AG09309 (cell line): ENCODE results near the gene GARNL3.
A peak's percentile ranks its signal among the peaks of the same experiment; 100 is the strongest.

Source experiments
- DNase-seq: peaks from one replicate; pipeline ENCODE4 v3.0.0-alpha.2; 2010; ENCODE audit warnings: low read depth
- H3K4me3 ChIP-seq: 2 replicates; pipeline ENCODE4 v1.5.1; 2011; ENCODE audit warnings: mild to moderate bottlenecking, low read depth, low read length, moderate library complexity; ENCODE audit not compliant: control insufficient read depth
- TF ChIP-seq, protein P1 (sequence below): IDR thresholded peaks from 2 replicates; pipeline ENCODE4 v1.5.1; 2011; ENCODE audit warnings: mild to moderate bottlenecking, low read depth, low read length, inconsistent platforms; ENCODE audit not compliant: insufficient read depth, control insufficient read depth; ENCODE audit errors: missing control alignments

Gene GARNL3

DNA sequence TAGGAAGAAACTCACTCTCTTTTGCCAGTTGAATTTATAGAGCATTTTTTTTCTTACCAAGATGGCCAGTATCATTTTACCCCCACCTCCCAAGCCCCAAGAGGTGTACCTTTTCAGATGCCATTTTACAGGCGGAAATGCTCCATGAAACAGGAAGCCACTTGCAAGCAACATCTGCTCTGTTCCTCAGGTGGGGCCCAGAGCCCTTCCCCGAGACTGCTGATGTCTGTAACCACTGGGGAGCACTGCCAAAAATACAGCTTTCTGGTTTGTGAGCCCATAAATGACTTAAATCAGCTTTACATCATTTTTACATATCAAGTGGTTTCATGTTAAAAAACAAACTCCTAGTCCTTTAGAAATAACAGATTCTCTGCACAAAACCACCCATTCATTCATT is 42.9 kb upstream of the GARNL3 start:
- DNase-seq: no peak
- TF ChIP-seq, protein P1, sequence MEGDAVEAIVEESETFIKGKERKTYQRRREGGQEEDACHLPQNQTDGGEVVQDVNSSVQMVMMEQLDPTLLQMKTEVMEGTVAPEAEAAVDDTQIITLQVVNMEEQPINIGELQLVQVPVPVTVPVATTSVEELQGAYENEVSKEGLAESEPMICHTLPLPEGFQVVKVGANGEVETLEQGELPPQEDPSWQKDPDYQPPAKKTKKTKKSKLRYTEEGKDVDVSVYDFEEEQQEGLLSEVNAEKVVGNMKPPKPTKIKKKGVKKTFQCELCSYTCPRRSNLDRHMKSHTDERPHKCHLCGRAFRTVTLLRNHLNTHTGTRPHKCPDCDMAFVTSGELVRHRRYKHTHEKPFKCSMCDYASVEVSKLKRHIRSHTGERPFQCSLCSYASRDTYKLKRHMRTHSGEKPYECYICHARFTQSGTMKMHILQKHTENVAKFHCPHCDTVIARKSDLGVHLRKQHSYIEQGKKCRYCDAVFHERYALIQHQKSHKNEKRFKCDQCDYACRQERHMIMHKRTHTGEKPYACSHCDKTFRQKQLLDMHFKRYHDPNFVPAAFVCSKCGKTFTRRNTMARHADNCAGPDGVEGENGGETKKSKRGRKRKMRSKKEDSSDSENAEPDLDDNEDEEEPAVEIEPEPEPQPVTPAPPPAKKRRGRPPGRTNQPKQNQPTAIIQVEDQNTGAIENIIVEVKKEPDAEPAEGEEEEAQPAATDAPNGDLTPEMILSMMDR: no peak
- H3K4me3 ChIP-seq: no peak overlapping the region

DNA sequence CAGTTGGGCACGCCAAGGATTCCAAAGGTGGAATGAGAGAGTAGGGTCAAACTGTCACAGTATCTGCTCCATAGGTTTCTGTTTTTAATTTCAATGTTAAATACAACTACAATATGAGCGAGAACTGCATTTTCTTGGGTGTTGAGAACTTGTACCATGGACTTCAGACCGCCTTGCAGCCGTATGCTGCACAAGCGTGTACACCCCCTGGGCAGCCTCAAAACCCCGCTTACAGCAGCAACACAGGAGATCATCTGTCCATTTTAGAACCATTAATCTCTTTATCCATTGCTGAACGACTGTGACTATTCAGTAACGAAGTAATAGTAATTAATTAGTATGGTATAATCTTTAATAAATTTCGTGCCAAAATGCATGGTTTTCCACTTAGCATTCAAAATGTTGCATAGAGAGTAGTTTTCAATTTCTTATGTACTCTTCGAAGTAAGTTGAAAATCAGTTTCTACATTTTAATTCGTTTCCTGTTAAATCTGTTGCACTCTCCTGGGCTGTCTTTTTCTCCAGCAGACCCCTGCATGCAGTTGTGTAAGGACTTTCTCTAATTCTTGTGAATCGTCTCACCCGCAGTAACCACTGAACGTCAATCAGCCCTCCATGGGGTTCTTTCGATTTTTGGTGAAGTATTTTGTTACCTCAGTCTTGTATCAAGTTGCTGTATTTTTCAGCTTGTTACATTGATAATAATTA is 42.0 kb upstream of the GARNL3 start:
- no peak overlapping the region for H3K4me3 ChIP-seq
- TF ChIP-seq, protein P1: no peak
- no peak for DNase-seq

DNA sequence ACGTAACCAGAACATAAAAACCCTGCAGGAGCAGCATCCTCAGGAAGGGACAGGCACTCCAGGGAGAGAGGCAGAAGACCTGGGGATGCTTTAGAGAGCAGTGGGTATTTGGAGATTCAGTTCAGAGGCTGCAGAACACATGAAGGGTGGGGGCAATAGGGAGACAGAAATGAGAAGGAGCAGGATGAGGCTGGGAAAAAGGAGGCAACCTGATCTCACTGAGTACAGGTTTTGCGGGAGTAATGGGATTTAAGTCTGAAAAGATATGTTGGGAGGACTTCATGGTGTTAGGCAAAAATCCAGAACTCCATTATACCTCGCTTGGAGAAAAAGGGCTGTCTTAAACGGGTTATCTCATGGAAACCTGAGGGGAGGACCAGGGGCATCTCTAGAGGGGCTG is 41.3 kb upstream of the GARNL3 start:
- TF ChIP-seq, protein P1: no peak
- H3K4me3 ChIP-seq: no peak overlapping the region
- no peak for DNase-seq

DNA sequence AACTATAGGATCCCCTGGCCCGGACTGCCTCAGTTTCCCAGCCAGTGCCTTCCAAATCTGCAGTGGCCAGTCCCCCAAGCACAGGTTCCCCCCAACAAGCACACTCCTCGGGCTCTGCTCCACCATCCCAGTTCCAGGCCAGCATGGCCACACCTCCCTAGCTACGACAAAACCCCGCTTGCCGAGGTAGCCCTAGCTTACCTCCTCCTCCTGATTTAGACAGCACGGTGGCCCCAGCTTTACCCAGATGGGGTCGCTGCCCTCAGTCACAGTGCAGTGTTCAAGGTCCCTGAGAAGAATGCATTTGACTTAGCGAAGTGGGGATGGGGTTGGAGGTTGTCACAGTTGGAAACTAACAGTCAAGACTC is 40.8 kb upstream of the GARNL3 start:
- TF ChIP-seq, protein P1: no peak
- DNase-seq: no peak
- no peak overlapping the region for H3K4me3 ChIP-seq

DNA sequence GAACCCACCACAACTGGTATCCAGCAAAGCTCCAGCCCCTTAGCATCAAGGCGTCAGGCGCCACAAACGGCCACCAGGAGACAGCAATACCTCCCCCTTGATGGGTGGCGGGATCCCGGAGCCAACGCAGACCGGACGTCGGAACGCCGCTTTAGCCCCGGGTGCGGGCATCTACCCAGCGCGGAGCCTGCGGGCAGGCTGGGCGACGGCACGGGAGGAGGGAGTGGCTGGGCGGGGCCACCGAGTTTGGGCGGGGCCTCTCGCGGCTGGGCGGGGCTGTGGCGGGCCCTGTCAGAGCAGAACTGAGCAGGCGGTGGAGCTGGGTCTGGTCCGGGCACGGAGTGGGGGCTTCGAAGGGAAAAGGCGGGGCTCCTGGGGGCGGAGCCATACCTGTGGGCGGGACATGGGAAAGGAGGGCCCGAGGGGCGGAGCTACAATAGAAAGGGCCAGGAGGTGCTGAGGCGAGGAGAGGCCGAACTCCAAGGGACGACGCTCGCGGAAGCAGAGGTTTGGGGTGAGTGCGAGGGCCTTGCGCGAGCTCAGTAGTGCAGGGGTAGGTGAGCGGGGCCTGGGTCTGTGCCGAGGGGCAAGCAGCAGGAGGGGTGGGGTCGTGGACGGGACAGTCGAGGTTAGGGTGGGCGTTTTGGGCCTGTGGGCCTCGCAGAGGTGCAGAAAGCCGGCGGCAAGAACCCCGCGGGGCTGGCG is 40.2 kb upstream of the GARNL3 start:
- TF ChIP-seq, protein P1: peak; percentile 16
- DNase-seq: no peak
- peak overlapping the region; percentile 39 for H3K4me3 ChIP-seq

DNA sequence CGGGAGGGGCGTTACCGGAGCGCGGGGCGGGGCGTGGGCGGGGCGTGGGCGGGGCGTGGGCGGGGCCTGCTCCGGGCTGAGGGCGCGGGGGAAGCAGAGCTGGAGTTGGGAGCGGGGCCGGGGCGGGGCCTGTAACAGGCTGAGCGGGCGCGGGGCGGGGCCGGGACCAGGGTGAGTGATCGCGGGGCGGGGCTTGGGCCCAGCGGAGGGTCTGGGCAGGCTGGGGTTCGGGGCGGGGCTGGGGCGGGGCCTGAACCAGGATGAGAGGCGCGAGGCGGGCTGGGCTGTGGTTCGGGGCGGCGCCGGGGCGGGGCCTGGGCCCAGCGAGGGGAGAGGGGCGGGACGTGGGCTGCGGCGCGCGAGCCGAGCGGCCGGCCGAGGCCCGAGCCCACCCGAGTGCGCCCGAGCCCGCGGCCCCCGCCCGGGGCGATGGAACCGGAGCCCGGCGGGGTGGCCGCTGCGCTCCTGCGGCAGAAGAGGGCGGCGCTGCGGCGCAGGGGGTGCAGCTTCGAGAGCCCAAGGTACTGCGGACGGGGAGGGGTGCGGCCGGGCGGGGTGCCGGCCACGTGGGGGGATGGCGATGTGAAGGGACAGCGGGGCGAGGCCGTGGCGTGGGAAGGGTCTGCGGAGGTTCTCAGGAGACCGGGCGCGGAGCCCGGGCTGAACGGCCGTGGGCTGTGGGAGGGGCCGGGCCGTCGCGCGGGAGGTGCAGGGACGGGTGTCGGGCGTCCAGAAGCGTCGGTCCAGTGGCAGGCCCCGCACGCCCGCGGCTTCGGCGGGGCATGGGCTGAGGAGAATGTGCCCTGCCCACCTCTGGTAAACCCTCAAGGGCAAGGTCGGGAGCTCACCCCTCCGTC is 39.5 kb upstream of the GARNL3 start:
- TF ChIP-seq, protein P1: no peak
- peak overlapping the region; percentile 39 for H3K4me3 ChIP-seq
- no peak for DNase-seq
